PC-3 (cell line): ENCODE measurements around the gene PRSS38. TPM values are rescaled to one million over a fixed set of nuclear protein-coding genes. Genes with fewer than 3 reads are reported as not detected.

ENCODE experiments used
- ATAC-seq: fragments of 200-7000 bp; cut with Tn5 transposase; 2 replicates; pipeline ENCODE4 v1.9.1; 2020; ENCODE audit warnings: mild to moderate bottlenecking, moderate library complexity
- BruUV-seq: library from RNA; stranded (reverse); fragments of 400-500 nt; replicated peaks from 2 replicates; lab custom pipeline; 2021; lab: Mats Ljungman, UMichigan
- CTCF ChIA-PET: fragments of 300-600 bp; sonication (Branson Sonifier 250); formaldehyde crosslinking; loops from one replicate; lab custom pipeline; 2022; ENCODE audit warnings: antibody characterized with exemption; lab: Charles Lee
- POLR2A ChIA-PET: fragments of 300-600 bp; sonication (Branson Sonifier 250); formaldehyde crosslinking; loops from one replicate; lab custom pipeline; 2022; ENCODE audit warnings: antibody characterized with exemption; ENCODE audit not compliant: unreplicated experiment; lab: Charles Lee
- DNase-seq: peaks from one replicate; pipeline ENCODE4 v3.0.0-alpha.2; 2015
- H2AFZ ChIP-seq: fragments of 300-600 bp; sonication (generic); 2 replicates; pipeline ENCODE4 v1.6.0; 2016; ENCODE audit warnings: antibody characterized with exemption, low read length
- H3F3A ChIP-seq: fragments of 300-600 bp; sonication (generic); one replicate; pipeline ENCODE4 v1.6.0; 2017; ENCODE audit warnings: antibody characterized with exemption, low read length, control low read depth, mild to moderate bottlenecking; ENCODE audit not compliant: unreplicated experiment
- H3K27ac ChIP-seq: fragments of 300-600 bp; sonication (generic); 2 replicates; pipeline ENCODE4 v1.5.1; 2016; ENCODE audit warnings: mild to moderate bottlenecking, low read length
- H3K27me3 ChIP-seq: fragments of 300-600 bp; sonication (generic); 2 replicates; pipeline ENCODE4 v1.6.1; 2016; ENCODE audit warnings: low read length, mixed read lengths
- H3K36me3 ChIP-seq: fragments of 300-600 bp; sonication (generic); 2 replicates; pipeline ENCODE4 v1.6.1; 2016; ENCODE audit warnings: low read depth, mixed run types, low read length, mixed read lengths
- H3K4me1 ChIP-seq: fragments of 300-600 bp; sonication (generic); 2 replicates; pipeline ENCODE4 v1.5.1; 2016; ENCODE audit warnings: low read length; ENCODE audit not compliant: insufficient read depth
- H3K4me2 ChIP-seq: fragments of 300-600 bp; sonication (generic); 2 replicates; pipeline ENCODE4 v1.6.0; 2016; ENCODE audit warnings: low read length
- H3K4me3 ChIP-seq: fragments of 300-600 bp; sonication (generic); 2 replicates; pipeline ENCODE4 v1.5.1; 2016; ENCODE audit warnings: mild to moderate bottlenecking, low read length, mixed read lengths
- H3K79me2 ChIP-seq: fragments of 300-600 bp; sonication (generic); 2 replicates; pipeline ENCODE4 v1.6.1; 2017; ENCODE audit warnings: low read length, mixed read lengths
- H3K9ac ChIP-seq: fragments of 300-600 bp; sonication (generic); 2 replicates; pipeline ENCODE4 v1.6.0; 2016; ENCODE audit warnings: mild to moderate bottlenecking, low read length
- H3K9me2 ChIP-seq: fragments of 300-600 bp; sonication (generic); replicated peaks from 2 replicates; pipeline ENCODE4 v1.6.1; 2016; ENCODE audit warnings: mixed run types, low read length, mixed read lengths
- H3K9me3 ChIP-seq: fragments of 300-600 bp; sonication (generic); 2 replicates; pipeline ENCODE4 v1.6.1; 2016; ENCODE audit warnings: low read length, mixed read lengths
- H4K20me1 ChIP-seq: fragments of 300-600 bp; sonication (generic); 2 replicates; pipeline ENCODE4 v1.6.1; 2016; ENCODE audit warnings: low read length, mixed read lengths
- CTCF ChIP-seq: fragments of 300-600 bp; sonication (generic); conservative IDR thresholded peaks from 2 replicates; pipeline ENCODE4 v1.5.1; 2017; ENCODE audit warnings: antibody characterized with exemption, low read depth, mild to moderate bottlenecking, low read length
- EZH2 ChIP-seq: fragments of 300-600 bp; sonication (generic); IDR thresholded peaks from one replicate; pipeline ENCODE4 v1.6.1; 2017; ENCODE audit warnings: antibody characterized with exemption, mild to moderate bottlenecking, low read length; ENCODE audit not compliant: unreplicated experiment
- EZH2phosphoT487 ChIP-seq: fragments of 300-600 bp; sonication (generic); IDR thresholded peaks from 2 replicates; pipeline ENCODE4 v1.6.1; 2018; ENCODE audit warnings: mild to moderate bottlenecking, antibody characterized with exemption, low read length, borderline replicate concordance
- intact Hi-C: fragments of 100-400 bp; cut with micrococcal nuclease; formaldehyde crosslinking; loops from 2 replicates; pipeline ENCODE4 v1.9.0; 2023
- total RNA-seq: library from RNA; depleted of rRNA; stranded (reverse); fragments of >200 nt; gene quantifications from 2 replicates; pipeline ENCODE4 v1.2.3, GENCODE V29; 2014

The PRSS38 gene
- total RNA-seq, 1 experiment from 2014 or later: not detected

DNA sequence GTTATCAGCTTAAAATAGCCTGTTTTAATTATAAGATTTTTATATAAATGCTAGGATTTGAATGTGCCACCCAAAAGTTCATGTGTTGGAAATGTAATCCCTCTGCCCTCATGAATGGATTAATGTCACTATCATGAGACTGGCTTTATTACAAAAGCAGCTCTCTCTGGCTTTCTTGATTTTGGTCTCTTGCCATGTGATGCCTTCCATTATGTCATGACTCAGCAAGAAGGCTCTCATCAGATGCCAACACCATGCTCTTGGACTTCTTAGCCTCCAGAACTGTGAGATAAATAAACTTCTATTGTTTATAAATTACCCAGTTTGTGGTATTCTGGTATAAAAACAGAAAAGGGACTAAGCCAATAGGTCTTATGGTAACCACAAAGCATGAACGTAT lies 6.9 kb upstream of the PRSS38 start:
- Histone ChIP-seq H3K9me3 (peaks cover 12% of the 10 kb centered on the region; the same call in 1 of the 2 replicates), H3F3A (peaks cover 5% of the 10 kb centered on the region), H3K36me3 (no peaks in the 10 kb centered on the region), H3K4me2 (no peak overlapping the region), H3K4me1 (peaks cover 20% of the 10 kb centered on the region), H2AFZ (no peak overlapping the region), H3K4me3 (no peak overlapping the region), H4K20me1 (no peaks in the 10 kb centered on the region), H3K27ac (no peak overlapping the region), H3K79me2 (no peaks in the 10 kb centered on the region), H3K9ac (no peak overlapping the region), H3K9me2 (no peaks in the 10 kb centered on the region), H3K27me3 (no peaks in the 10 kb centered on the region)
- intact Hi-C loops: loop anchor here (5.0 kb wide), 2 partner anchors 79 to 326 kb away; no protein-coding TSS in a partner anchor
- BruUV-seq: no TSS peak
- TF ChIP-seq EZH2 (no peak), EZH2phosphoT487 (no peak), CTCF (no peak)
- DNase-seq (peak; percentile 52), ATAC-seq (no peak)
- ChIA-PET CTCF (interaction anchor here (0.7 kb wide), 1 partner anchor 266 kb away, joined by 4 read pairs; no protein-coding TSS in a partner anchor), POLR2A (no interaction called here)

GRCh38 chr1:227809026-227809425 lies 6.4 kb upstream of the PRSS38 start:
- no peak for DNase-seq
- TF ChIP-seq EZH2: no peak
- TF ChIP-seq EZH2phosphoT487: no peak
- no peak for TF ChIP-seq CTCF
- BruUV-seq: no TSS peak
- Histone ChIP-seq H3K27me3 (no peaks in the 10 kb centered on the region), H3K79me2 (no peaks in the 10 kb centered on the region), H3K27ac (no peak overlapping the region), H3K36me3 (no peaks in the 10 kb centered on the region), H2AFZ (no peak overlapping the region), H4K20me1 (no peaks in the 10 kb centered on the region), H3F3A (peaks cover 5% of the 10 kb centered on the region), H3K9ac (no peak overlapping the region), H3K9me2 (no peaks in the 10 kb centered on the region), H3K4me1 (peaks cover 20% of the 10 kb centered on the region), H3K9me3 (peaks cover 15% of the 10 kb centered on the region), H3K4me3 (no peak overlapping the region), H3K4me2 (no peak overlapping the region)
- intact Hi-C loops: loop anchor here (5.0 kb wide), 2 partner anchors 78 to 327 kb away; no protein-coding TSS in a partner anchor
- ChIA-PET POLR2A (no interaction called here), CTCF (no interaction called here)
- no peak for ATAC-seq

- intact Hi-C loops: no loop called here
- Histone ChIP-seq H3K9ac (no peak overlapping the region), H3F3A (no peaks in the 10 kb centered on the region), H3K27ac (no peak overlapping the region), H2AFZ (no peak overlapping the region), H3K36me3 (no peaks in the 10 kb centered on the region), H3K4me3 (no peak overlapping the region), H3K27me3 (no peaks in the 10 kb centered on the region), H3K4me2 (no peak overlapping the region), H4K20me1 (no peaks in the 10 kb centered on the region), H3K9me2 (no peaks in the 10 kb centered on the region), H3K9me3 (peaks cover 20% of the 10 kb centered on the region), H3K79me2 (no peaks in the 10 kb centered on the region), H3K4me1 (no peaks in the 10 kb centered on the region)
- CTCF ChIA-PET: no interaction called here
- no peak for TF ChIP-seq EZH2phosphoT487
- TF ChIP-seq CTCF: no peak
- TF ChIP-seq EZH2: no peak
- ATAC-seq (no peak), DNase-seq (no peak)
- no TSS peak for BruUV-seq
- POLR2A ChIA-PET: no interaction called here
These were observed 1.5 kb upstream of the PRSS38 start for GRCh38 chr1:227813962-227814361.
